AG09309 (cell line): ENCODE measurements around the gene CRACR2B.

ENCODE experiments used
- DNase-seq: peaks from one replicate; pipeline ENCODE4 v3.0.0-alpha.2; 2010; ENCODE audit warnings: low read depth
- H3K4me3 ChIP-seq: 2 replicates; pipeline ENCODE4 v1.5.1; 2011; ENCODE audit warnings: mild to moderate bottlenecking, low read depth, low read length, moderate library complexity; ENCODE audit not compliant: control insufficient read depth
- CTCF ChIP-seq: IDR thresholded peaks from 2 replicates; pipeline ENCODE4 v1.5.1; 2011; ENCODE audit warnings: mild to moderate bottlenecking, low read depth, low read length, inconsistent platforms; ENCODE audit not compliant: insufficient read depth, control insufficient read depth; ENCODE audit errors: missing control alignments

Gene CRACR2B

DNA sequence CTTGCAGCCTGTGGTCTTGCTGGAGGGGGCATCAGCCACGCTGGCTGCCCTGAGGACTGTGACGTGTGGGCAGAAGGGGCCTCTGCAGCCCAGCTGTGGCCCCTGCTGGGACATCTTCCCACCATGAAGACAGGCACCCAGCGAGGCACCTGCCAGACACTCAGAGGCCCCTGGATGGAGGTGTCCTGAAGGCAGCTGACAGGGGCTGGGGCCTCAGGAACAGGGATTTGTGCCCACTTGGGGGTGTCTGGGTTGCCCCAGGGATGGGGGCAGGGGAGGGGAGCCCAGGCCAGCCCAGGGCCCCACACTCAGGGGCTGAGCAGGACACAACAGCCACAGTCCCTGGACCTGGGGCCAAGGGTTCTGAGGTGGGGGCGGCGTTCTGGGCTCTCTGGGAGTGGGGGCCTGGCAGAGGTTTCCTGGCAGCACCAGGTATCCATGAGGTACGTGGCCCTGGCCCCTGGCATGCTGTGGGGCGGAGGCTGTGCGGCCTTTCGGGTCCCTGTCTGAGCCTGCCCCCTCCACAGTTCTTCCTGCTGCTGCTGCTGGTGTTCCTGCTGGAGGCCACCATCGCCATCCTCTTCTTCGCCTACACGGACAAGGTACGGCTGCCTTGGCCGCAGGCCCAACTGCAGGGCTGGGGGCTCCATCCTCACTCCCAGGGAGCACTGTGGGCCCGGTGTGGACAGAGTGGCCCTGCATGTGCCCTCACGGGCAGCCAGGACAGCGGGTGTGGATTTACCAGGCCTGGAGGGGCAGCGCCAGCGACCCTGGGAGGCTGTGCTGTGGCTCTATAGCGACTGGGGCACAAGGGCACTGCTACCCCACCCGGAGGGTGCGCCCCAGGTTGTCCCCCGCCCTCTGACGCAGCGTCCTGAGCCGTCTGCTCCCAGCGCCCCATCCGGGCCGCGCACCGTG, 36.5 kb downstream of the CRACR2B start:
- no peak for DNase-seq
- no peak for TF ChIP-seq CTCF
- no peak overlapping the region for H3K4me3 ChIP-seq

- no peak overlapping the region for H3K4me3 ChIP-seq
- no peak for DNase-seq
- no peak for TF ChIP-seq CTCF
Measured at GRCh38 chr11:864898-865297, 37.2 kb downstream of the CRACR2B start.

GRCh38 chr11:865462-866430, 38.0 kb downstream of the CRACR2B start:
- no peak for DNase-seq
- no peak overlapping the region for H3K4me3 ChIP-seq
- no peak for TF ChIP-seq CTCF

DNA sequence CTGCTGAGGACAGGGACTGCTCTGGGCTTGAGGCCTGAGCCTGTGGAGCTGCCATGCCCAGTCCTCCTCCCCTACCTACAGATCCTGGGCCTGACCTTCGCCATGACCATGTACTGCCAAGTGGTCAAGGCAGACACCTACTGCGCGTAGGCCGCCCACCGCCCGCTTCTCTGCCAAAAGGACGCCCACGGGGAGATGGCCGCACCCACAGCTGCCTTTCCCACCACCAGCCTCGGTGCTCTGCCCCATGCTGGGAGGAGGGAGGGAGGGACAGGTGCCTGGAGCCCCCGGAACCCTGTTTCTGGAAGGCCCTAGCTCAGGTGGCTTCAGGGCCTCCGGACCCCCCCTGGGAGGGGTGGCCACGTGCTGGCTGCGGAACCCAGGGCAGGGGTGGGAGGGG, 38.8 kb downstream of the CRACR2B start:
- H3K4me3 ChIP-seq: no peak overlapping the region
- no peak for TF ChIP-seq CTCF
- DNase-seq: no peak

- no peak for TF ChIP-seq CTCF
- H3K4me3 ChIP-seq: no peak overlapping the region
- DNase-seq: no peak
Measured at GRCh38 chr11:867856-868358, 40.2 kb downstream of the CRACR2B start.

DNA sequence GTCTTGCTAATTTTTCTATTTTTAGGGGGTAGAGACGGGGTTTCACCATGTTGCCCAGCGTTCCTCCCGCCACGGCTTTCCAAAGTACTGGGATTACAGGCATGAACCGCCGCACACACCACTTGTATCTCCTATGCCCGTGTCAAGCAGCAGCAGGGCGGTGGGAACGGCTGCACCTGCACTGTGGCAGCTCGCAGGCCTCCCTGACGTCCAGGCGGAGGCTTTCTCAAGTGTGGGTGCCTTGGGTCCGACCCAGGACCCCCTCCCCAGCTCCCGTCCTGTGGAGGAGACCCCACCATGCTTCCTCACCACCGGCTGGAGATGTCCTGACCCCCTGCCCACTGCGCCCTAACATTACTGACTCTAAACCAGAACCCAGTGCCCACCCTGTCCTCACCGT, 40.7 kb downstream of the CRACR2B start:
- no peak for DNase-seq
- H3K4me3 ChIP-seq: no peak overlapping the region
- TF ChIP-seq CTCF: no peak
